Uterus (tissue), 4 donors: ENCODE data around the gene ALG14. TPM values are rescaled to one million over a fixed set of nuclear protein-coding genes. Genes with fewer than 3 reads are reported as not detected.

ENCODE experiments used
- DNase-seq, 2 donors: peaks; one replicate each; pipeline ENCODE4 v3.0.0-alpha.2; 2019 to 2020
- H3K27ac ChIP-seq, 2 donors: fragments of 200-600 bp; sonication (generic); 1 replicate in 1 of 2; 2 replicates in 1 of 2; pipeline ENCODE4 v1.5.1; 2016 to 2018
- H3K27me3 ChIP-seq, 2 donors: fragments of 200-600 bp; sonication (generic); one replicate each; pipeline ENCODE4 v1.5.1; 2018 to 2019; ENCODE audit warnings: control low read depth in 1 of 2
- H3K36me3 ChIP-seq, 2 donors: fragments of 200-600 bp; sonication (generic); one replicate each; pipeline ENCODE4 v1.5.1; 2019; ENCODE audit warnings: control low read depth in 1 of 2
- H3K4me1 ChIP-seq, 2 donors: fragments of 200-600 bp; sonication (generic); one replicate each; pipeline ENCODE4 v1.5.1; 2018 to 2019; ENCODE audit warnings: control low read depth in 1 of 2
- H3K4me3 ChIP-seq, 2 donors: fragments of 200-600 bp; sonication (generic); 1 replicate in 1 of 2; 2 replicates in 1 of 2; pipeline ENCODE4 v1.5.1; 2018 to 2019; ENCODE audit warnings: mild to moderate bottlenecking in 1 of 2
- H3K9me3 ChIP-seq, 2 donors: fragments of 200-600 bp; sonication (generic); one replicate each; pipeline ENCODE4 v1.5.1; 2019; ENCODE audit warnings: control low read depth in 1 of 2
- CTCF ChIP-seq, 4 experiments: fragments of 200-600 bp in 2 of 4; fragments of 450-650 bp in 2 of 4; sonication (generic) in 2 of 4; IDR thresholded peaks; one replicate each; pipeline ENCODE4 v1.5.1; 2016 to 2019; ENCODE audit warnings: antibody characterized with exemption in 4 of 4, mild to moderate bottlenecking in 2 of 4, moderate library complexity in 1 of 4
- POLR2A ChIP-seq, 2 donors: fragments of 450-650 bp; IDR thresholded peaks; one replicate each; pipeline ENCODE4 v1.6.1; 2016; ENCODE audit warnings: antibody characterized with exemption in 2 of 2, mild to moderate bottlenecking in 1 of 2, moderate library complexity in 1 of 2
- intact Hi-C: fragments of 100-400 bp; cut with DNase I; formaldehyde crosslinking; loops from one replicate; pipeline ENCODE4 v1.15.1; 2023; ENCODE audit warnings: low total_unique reads
- total RNA-seq, 4 donors: library from RNA; depleted of rRNA in 3 of 4; stranded (reverse); fragments of >200 nt in 3 of 4; gene quantifications; one replicate each; pipeline versions ENCODE4 v1.1.0 to v1.2.4, GENCODE V29; 2014 to 2023
- donor health status: DM: yes; HTN: yes; CAD: no.

ALG14 gene
- total RNA-seq, 4 donors from 2014 or later: 0.51 to 6.7 (median 1.6) TPM

GRCh38 chr1:95028954-95029353 lies 43.8 kb downstream of the ALG14 start:
- DNase-seq: no peak

GRCh38 chr1:95027046-95027445 lies 45.7 kb downstream of the ALG14 start:
- no peaks in the 10 kb centered on the region for H3K9me3 ChIP-seq
- TF ChIP-seq POLR2A (IDR thresholded peaks at IDR 0.05) (no peak), CTCF (IDR thresholded peaks at IDR 0.05) (no peak)
- H3K4me3 ChIP-seq: no peak overlapping the region
- H3K27ac ChIP-seq: no peak overlapping the region
- no peaks in the 10 kb centered on the region for H3K27me3 ChIP-seq
- H3K4me1 ChIP-seq: peaks cover 0 to 8% of the 10 kb centered on the region in 2 donors
- no peaks in the 10 kb centered on the region for H3K36me3 ChIP-seq
- intact Hi-C loops: loop anchor here (10.0 kb wide), 1 partner anchor 102 kb away; the partner anchor contains the start of gene CNN3
- DNase-seq: no peak

More at GRCh38 chr1:95028954-95029353, 43.8 kb downstream of the ALG14 start:
- no peak for TF ChIP-seq CTCF (IDR thresholded peaks at IDR 0.05)
- TF ChIP-seq POLR2A (IDR thresholded peaks at IDR 0.05): no peak
- Histone ChIP-seq H3K4me1 (no peaks in the 10 kb centered on the region), H3K27me3 (no peaks in the 10 kb centered on the region), H3K9me3 (no peaks in the 10 kb centered on the region), H3K27ac (no peak overlapping the region), H3K36me3 (no peaks in the 10 kb centered on the region), H3K4me3 (no peak overlapping the region)
- intact Hi-C loops: loop anchor here (10.0 kb wide), 1 partner anchor 104 kb away; the partner anchor contains the start of gene CNN3

- Histone ChIP-seq H3K9me3 (no peaks in the 10 kb centered on the region), H3K27me3 (no peaks in the 10 kb centered on the region), H3K4me1 (peaks cover 0 to 22% of the 10 kb centered on the region in 2 donors), H3K27ac (peak overlapping the region; percentile 85 to 92), H3K4me3 (no peak overlapping the region), H3K36me3 (no peaks in the 10 kb centered on the region)
- DNase-seq: peak in 1 of 2 donors; percentile 43
- intact Hi-C loops: loop anchor here (10.0 kb wide), 1 partner anchor 99 kb away; the partner anchor contains the start of gene CNN3
- TF ChIP-seq CTCF (IDR thresholded peaks at IDR 0.05) (no peak), POLR2A (IDR thresholded peaks at IDR 0.05) (no peak)
Measured at GRCh38 chr1:95023399-95024043, 49.2 kb downstream of the ALG14 start.

GRCh38 chr1:95022644-95022926 lies 50.2 kb downstream of the ALG14 start:
- Histone ChIP-seq H3K27ac (peak overlapping the region; percentile 85 to 92), H3K4me3 (no peak overlapping the region), H3K4me1 (peaks cover 0 to 26% of the 10 kb centered on the region in 2 donors), H3K9me3 (no peaks in the 10 kb centered on the region), H3K36me3 (no peaks in the 10 kb centered on the region), H3K27me3 (no peaks in the 10 kb centered on the region)
- DNase-seq: no peak
- TF ChIP-seq POLR2A (IDR thresholded peaks at IDR 0.05) (no peak), CTCF (IDR thresholded peaks at IDR 0.05) (no peak)
- intact Hi-C loops: loop anchor here (10.0 kb wide), 1 partner anchor 98 kb away; the partner anchor contains the start of gene CNN3

GRCh38 chr1:95021805-95022643 lies 50.7 kb downstream of the ALG14 start:
- peak; percentile 42 to 45 for DNase-seq
- intact Hi-C loops: loop anchor here (10.0 kb wide), 1 partner anchor 97 kb away; the partner anchor contains the start of gene CNN3
- Histone ChIP-seq H3K36me3 (no peaks in the 10 kb centered on the region), H3K4me3 (no peak overlapping the region), H3K27me3 (no peaks in the 10 kb centered on the region), H3K4me1 (peaks cover 0 to 26% of the 10 kb centered on the region in 2 donors), H3K9me3 (no peaks in the 10 kb centered on the region), H3K27ac (peak overlapping the region; percentile 85 to 92)
- no peak for TF ChIP-seq POLR2A (IDR thresholded peaks at IDR 0.05)
